ENCODE data around the gene ARFGEF2.

DNA sequence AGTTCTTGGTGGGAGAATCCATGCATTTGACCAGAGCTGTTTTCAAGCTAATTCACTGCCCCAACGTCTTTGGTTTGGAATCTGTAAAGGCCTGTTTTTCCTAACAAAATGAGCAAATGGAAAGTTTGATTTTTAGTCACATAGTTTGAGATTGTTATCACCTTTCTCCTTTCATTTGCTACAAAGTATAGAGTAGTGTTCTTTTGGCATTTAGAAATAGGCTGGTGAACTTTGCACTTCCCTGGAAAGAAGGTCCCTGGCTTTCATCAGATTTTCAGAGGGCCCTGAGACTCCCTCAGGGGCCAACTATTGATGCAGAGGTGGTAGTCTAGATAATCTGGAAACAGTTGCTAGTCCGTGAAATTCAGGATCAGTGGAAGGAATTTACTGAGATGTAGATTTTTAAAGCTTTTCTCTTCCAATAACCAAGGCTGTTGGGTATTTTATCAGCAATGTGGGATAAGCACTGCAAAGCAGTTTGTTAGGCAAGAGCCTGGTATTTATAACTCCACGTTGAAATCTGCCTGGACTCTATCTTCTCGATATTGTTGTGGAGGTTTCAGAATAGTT is 1.7 kb downstream of the ARFGEF2 start:
- TF ChIP-seq POLR2AphosphoS5 (IDR thresholded peaks at IDR 0.05), result no peak
- TF ChIP-seq, protein P1, sequence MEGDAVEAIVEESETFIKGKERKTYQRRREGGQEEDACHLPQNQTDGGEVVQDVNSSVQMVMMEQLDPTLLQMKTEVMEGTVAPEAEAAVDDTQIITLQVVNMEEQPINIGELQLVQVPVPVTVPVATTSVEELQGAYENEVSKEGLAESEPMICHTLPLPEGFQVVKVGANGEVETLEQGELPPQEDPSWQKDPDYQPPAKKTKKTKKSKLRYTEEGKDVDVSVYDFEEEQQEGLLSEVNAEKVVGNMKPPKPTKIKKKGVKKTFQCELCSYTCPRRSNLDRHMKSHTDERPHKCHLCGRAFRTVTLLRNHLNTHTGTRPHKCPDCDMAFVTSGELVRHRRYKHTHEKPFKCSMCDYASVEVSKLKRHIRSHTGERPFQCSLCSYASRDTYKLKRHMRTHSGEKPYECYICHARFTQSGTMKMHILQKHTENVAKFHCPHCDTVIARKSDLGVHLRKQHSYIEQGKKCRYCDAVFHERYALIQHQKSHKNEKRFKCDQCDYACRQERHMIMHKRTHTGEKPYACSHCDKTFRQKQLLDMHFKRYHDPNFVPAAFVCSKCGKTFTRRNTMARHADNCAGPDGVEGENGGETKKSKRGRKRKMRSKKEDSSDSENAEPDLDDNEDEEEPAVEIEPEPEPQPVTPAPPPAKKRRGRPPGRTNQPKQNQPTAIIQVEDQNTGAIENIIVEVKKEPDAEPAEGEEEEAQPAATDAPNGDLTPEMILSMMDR (IDR thresholded peaks at IDR 0.05), result no peak
- no peak for TF ChIP-seq POLR2A (IDR thresholded peaks at IDR 0.05)
